Coronary artery (tissue), 2 donors: ENCODE measurements around the gene RANBP10.

Experiments
- DNase-seq: peaks from one replicate; pipeline ENCODE4 v3.0.0-alpha.2; 2017; ENCODE audit warnings: low spot score
- H3K27ac ChIP-seq, 2 donors: fragments of 200-600 bp; sonication (generic); one replicate each; pipeline ENCODE4 v1.5.1; 2016 to 2019
- H3K4me3 ChIP-seq: fragments of 200-600 bp; sonication (generic); 2 replicates; pipeline ENCODE4 v1.5.1; 2016; ENCODE audit warnings: mild to moderate bottlenecking, moderate library complexity
- TF ChIP-seq, protein P1 (sequence below): fragments of 200-600 bp; sonication (generic); IDR thresholded peaks from one replicate; pipeline ENCODE4 v1.5.1; 2019; ENCODE audit warnings: antibody characterized with exemption

The RANBP10 gene

DNA sequence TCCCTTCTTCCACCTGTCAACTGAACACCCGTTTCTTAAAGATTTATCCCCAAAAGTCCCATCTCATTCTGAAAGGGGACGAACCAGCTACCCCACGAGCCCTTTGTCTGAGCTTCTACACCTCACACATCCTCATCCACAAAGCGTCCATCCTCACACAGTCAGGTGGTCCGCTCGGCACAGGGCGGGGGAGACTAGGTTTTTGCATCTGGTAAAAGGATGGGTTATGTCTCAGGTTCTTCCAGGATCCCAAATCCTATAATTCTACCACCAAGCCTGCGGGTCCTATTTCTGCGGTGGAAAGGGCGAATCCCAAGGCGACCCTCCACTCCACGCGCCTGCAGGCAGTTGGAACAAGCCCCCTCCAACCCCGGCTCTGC lies 87.7 kb downstream of the RANBP10 start:
- Histone ChIP-seq H3K4me3 (peak overlapping the region; percentile 86), H3K27ac (peak overlapping the region; percentile 83 to 87)
- TF ChIP-seq, protein P1, sequence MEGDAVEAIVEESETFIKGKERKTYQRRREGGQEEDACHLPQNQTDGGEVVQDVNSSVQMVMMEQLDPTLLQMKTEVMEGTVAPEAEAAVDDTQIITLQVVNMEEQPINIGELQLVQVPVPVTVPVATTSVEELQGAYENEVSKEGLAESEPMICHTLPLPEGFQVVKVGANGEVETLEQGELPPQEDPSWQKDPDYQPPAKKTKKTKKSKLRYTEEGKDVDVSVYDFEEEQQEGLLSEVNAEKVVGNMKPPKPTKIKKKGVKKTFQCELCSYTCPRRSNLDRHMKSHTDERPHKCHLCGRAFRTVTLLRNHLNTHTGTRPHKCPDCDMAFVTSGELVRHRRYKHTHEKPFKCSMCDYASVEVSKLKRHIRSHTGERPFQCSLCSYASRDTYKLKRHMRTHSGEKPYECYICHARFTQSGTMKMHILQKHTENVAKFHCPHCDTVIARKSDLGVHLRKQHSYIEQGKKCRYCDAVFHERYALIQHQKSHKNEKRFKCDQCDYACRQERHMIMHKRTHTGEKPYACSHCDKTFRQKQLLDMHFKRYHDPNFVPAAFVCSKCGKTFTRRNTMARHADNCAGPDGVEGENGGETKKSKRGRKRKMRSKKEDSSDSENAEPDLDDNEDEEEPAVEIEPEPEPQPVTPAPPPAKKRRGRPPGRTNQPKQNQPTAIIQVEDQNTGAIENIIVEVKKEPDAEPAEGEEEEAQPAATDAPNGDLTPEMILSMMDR = no peak
- DNase-seq = no peak

- TF ChIP-seq, protein P1 = no peak
- Histone ChIP-seq H3K27ac (no peak overlapping the region), H3K4me3 (no peak overlapping the region)
- no peak for DNase-seq
These were observed 90.3 kb downstream of the RANBP10 start for GRCh38 chr16:67716097-67716496.

- Histone ChIP-seq H3K4me3 (no peak overlapping the region), H3K27ac (no peak overlapping the region)
- no peak for DNase-seq
- TF ChIP-seq, protein P1 = no peak
These were observed 91.8 kb downstream of the RANBP10 start for GRCh38 chr16:67714522-67714921.

DNA sequence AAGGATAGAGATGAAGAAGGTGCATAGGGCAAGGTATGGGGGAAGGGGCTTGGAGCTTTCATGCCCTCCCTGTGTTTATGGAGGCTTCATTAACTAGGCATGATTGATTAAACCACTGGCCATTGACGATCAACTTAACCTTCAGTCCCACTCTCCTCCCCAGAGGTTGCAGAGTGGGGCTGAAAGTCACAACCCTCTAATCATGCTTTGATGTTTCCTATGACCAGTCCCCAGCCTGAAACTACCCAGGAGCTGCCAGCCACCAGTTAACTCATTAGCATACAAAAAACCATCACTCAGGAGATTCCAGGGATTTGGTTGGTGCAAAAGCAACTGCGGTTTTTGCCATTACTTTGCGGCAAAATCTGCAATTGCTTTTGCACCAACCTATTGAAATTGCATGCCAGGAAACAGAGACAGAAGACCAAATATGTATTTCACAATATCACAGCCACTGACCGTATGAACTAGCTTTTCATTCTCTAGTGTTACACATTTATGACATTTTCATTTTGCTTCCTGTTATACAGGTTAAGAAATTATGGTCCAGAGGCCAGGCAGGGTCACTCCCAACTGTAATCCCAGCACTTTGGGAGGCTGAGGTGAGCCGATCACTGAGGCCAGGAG lies 92.6 kb downstream of the RANBP10 start:
- no peak overlapping the region for H3K27ac ChIP-seq
- TF ChIP-seq, protein P1 = no peak
- DNase-seq = no peak
- H3K4me3 ChIP-seq = no peak overlapping the region

DNA sequence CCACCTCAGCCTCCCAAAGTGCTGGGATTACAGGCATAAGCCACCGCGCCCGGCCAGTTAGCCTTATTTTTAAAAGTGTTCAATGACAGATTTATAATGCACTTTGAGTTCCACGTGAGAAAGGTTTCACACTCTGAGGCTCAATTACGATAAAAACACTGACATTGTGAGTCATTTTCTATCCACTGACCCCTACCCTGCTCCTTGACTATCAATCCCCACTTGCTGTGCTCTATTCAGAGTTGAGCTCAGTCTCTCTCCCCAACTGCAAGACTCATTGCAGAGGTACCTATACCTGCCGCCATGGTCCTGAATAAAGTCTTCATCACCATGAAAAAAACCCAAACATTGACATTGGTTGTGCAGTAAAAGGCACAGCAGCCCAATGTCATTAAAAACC lies 95.8 kb downstream of the RANBP10 start:
- Histone ChIP-seq H3K4me3 (no peak overlapping the region), H3K27ac (no peak overlapping the region)
- no peak for DNase-seq
- TF ChIP-seq, protein P1 = no peak

- H3K4me3 ChIP-seq = no peak overlapping the region
- TF ChIP-seq, protein P1 = no peak
- H3K27ac ChIP-seq = no peak overlapping the region
- DNase-seq = no peak
These were observed 97.3 kb downstream of the RANBP10 start for GRCh38 chr16:67709050-67709449.

- TF ChIP-seq, protein P1 = no peak
- no peak for DNase-seq
- H3K27ac ChIP-seq = no peak overlapping the region
- H3K4me3 ChIP-seq = no peak overlapping the region
These were observed 98.0 kb downstream of the RANBP10 start for GRCh38 chr16:67708368-67708771.
